A375 (cell line): ENCODE results near the gene ZNF624. TPM values are rescaled to one million over a fixed set of nuclear protein-coding genes. Genes with fewer than 3 reads are reported as not detected.

ENCODE experiments used
- small RNA-seq: library from RNA; depleted of rRNA; stranded (forward); fragments of <200 nt; gene quantifications from one replicate; pipeline ENCODE3, GENCODE V24; 2014
- total RNA-seq: library from RNA; depleted of rRNA; stranded (reverse); fragments of >200 nt; shearing (Covaris generic); gene quantifications from 2 replicates; pipeline ENCODE4 v1.2.3, GENCODE V29; 2014; rRNA removed

Gene ZNF624
- total RNA-seq = 2.2 and 3.2 TPM in 2 replicates

GRCh38 chr17:16653367-16654041 lies at the start of gene ZNF624:
TSS of gene ZNF624 (minus strand) at chr17:16653850.

DNA sequence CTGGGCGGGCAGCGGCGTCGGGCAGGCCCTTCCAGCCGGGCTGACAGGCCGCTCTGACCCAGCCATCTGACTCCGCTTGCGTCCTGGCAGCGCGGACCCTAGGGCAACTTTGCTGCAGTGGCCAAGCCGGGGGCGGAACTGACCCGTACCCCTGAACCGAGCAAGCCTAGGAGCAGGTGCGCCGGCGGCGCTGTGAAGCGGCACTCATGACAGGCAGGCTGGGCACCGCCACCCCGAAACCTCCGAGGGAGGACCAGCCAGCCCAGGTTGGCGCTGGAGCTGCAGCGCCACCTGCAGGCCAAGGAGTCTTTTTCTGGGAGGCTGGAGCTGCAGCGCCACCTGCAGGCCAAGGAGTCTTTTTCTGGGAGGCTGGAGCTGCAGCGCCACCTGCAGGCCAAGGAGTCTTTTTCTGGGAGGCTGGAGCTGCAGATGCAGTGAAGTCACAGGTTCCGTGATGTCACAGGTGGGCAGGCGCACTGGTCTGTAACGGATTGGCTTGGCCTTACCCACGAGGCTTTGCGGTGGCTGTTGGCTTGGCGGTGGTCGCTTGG lies 36.2 kb upstream of the ZNF624 start, which contains the start of gene CCDC144A:
Gene CCDC144A, plus strand, starts transcription at position 511 of the 551 bp plus-strand sequence. CDS start 160 bp downstream, outside the sequence.

Small RNA genes within 50 kb of the gene (small RNA-seq; reads per million reads assigned to genes)
- not detected for gene RNU6-405P

Other genes starting within 250 kb of the ZNF624 start
- gene TRPV2, start 238.3 kb downstream of the ZNF624 start, total RNA-seq = 29.7 and 34.9 TPM in 2 replicates
- gene LRRC75A, start 161.7 kb downstream of the ZNF624 start, total RNA-seq = 0.83 and 1.1 TPM in 2 replicates
- 10.5 and 16.2 TPM in 2 replicates for gene ZNF287, start 84.6 kb downstream of the ZNF624 start, total RNA-seq
- 2.6 and 2.7 TPM in 2 replicates for gene CCDC144A, start 36.4 kb upstream of the ZNF624 start, total RNA-seq